Activated naive CD8-positive, alpha-beta T cell treated with anti-CD3 and anti-CD28 coated beads, Interleukin-2, amount 50 U/mL, for 24 hours (primary cell): Measurements from ENCODE around the gene EN2.
A peak's percentile ranks its signal among the peaks of the same experiment; 100 is the strongest.

Experiments used
- ATAC-seq: fragments of 150-1000 bp; cut with Tn5 transposase; one replicate; pipeline ENCODE4 v1.10.0; 2021
- DNase-seq: peaks from one replicate; pipeline ENCODE4 v3.0.0; 2021
- H3K27ac Mint-ChIP-seq: one replicate; pipeline ENCODE4 v1.8.0; 2021; ENCODE audit warnings: mild to moderate bottlenecking, mixed read lengths
- H3K27me3 Mint-ChIP-seq: one replicate; pipeline ENCODE4 v1.8.0; 2021; ENCODE audit warnings: mixed read lengths
- H3K36me3 Mint-ChIP-seq: one replicate; pipeline ENCODE4 v1.8.0; 2021; ENCODE audit warnings: low read depth, mixed read lengths
- H3K4me1 Mint-ChIP-seq: one replicate; pipeline ENCODE4 v1.8.0; 2021; ENCODE audit warnings: mixed read lengths
- H3K4me3 Mint-ChIP-seq: one replicate; pipeline ENCODE4 v1.8.0; 2021; ENCODE audit warnings: mild to moderate bottlenecking, moderate library complexity, mixed read lengths
- H3K9me3 Mint-ChIP-seq: one replicate; pipeline ENCODE4 v1.8.0; 2021; ENCODE audit warnings: mixed read lengths

Gene EN2

GRCh38 chr7:155471718-155472117 is 13.8 kb downstream of the EN2 start:
- H3K27me3 Mint-ChIP-seq: peaks cover 85% of the 10 kb centered on the region
- DNase-seq (no peak), ATAC-seq (no peak)
- no peak overlapping the region for H3K27ac Mint-ChIP-seq
- peaks cover 12% of the 10 kb centered on the region for H3K4me1 Mint-ChIP-seq
- H3K9me3 Mint-ChIP-seq: peaks cover 5% of the 10 kb centered on the region
- no peak overlapping the region for H3K4me3 Mint-ChIP-seq
- H3K36me3 Mint-ChIP-seq: no peaks in the 10 kb centered on the region

GRCh38 chr7:155477476-155477875 is 19.5 kb downstream of the EN2 start:
- DNase-seq (no peak), ATAC-seq (peak; percentile 73)
- Mint-ChIP-seq H3K27me3 (peaks cover 73% of the 10 kb centered on the region), H3K36me3 (peaks cover 3% of the 10 kb centered on the region), H3K4me1 (peaks cover 9% of the 10 kb centered on the region), H3K27ac (no peak overlapping the region), H3K4me3 (no peak overlapping the region), H3K9me3 (peaks cover 12% of the 10 kb centered on the region)

- ATAC-seq: no peak
- no peak overlapping the region for H3K27ac Mint-ChIP-seq
- peaks cover 15% of the 10 kb centered on the region for H3K4me1 Mint-ChIP-seq
- H3K9me3 Mint-ChIP-seq: peaks cover 7% of the 10 kb centered on the region
- H3K27me3 Mint-ChIP-seq: peaks cover 54% of the 10 kb centered on the region
- no peak overlapping the region for H3K4me3 Mint-ChIP-seq
- no peak for DNase-seq
- peaks cover 3% of the 10 kb centered on the region for H3K36me3 Mint-ChIP-seq
These were observed 23.8 kb downstream of the EN2 start for GRCh38 chr7:155481764-155482163.

GRCh38 chr7:155482511-155483183 is 24.7 kb downstream of the EN2 start:
- peak overlapping the region; percentile 9 for H3K4me3 Mint-ChIP-seq

GRCh38 chr7:155483245-155483644 is 25.3 kb downstream of the EN2 start:
- peaks cover 45% of the 10 kb centered on the region for H3K27me3 Mint-ChIP-seq
- no peak for ATAC-seq
- H3K9me3 Mint-ChIP-seq: peaks cover 7% of the 10 kb centered on the region
- H3K4me3 Mint-ChIP-seq: no peak overlapping the region
- no peak overlapping the region for H3K27ac Mint-ChIP-seq
- H3K36me3 Mint-ChIP-seq: peaks cover 3% of the 10 kb centered on the region
- H3K4me1 Mint-ChIP-seq: peaks cover 9% of the 10 kb centered on the region
- no peak for DNase-seq

More at GRCh38 chr7:155482511-155483183, 24.7 kb downstream of the EN2 start:
- DNase-seq (no peak), ATAC-seq (no peak)
- Mint-ChIP-seq H3K36me3 (peaks cover 3% of the 10 kb centered on the region), H3K27ac (no peak overlapping the region), H3K9me3 (peaks cover 7% of the 10 kb centered on the region), H3K27me3 (peaks cover 48% of the 10 kb centered on the region), H3K4me1 (peaks cover 10% of the 10 kb centered on the region)

- Mint-ChIP-seq H3K27me3 (peaks cover 42% of the 10 kb centered on the region), H3K4me3 (no peak overlapping the region), H3K4me1 (peaks cover 9% of the 10 kb centered on the region), H3K27ac (no peak overlapping the region), H3K9me3 (peaks cover 7% of the 10 kb centered on the region), H3K36me3 (peaks cover 3% of the 10 kb centered on the region)
- no peak for ATAC-seq
- no peak for DNase-seq
These were observed 26.0 kb downstream of the EN2 start for GRCh38 chr7:155483868-155484325.

- peaks cover 9% of the 10 kb centered on the region for H3K4me1 Mint-ChIP-seq
- no peak for ATAC-seq
- no peak overlapping the region for H3K4me3 Mint-ChIP-seq
- peaks cover 3% of the 10 kb centered on the region for H3K36me3 Mint-ChIP-seq
- DNase-seq: no peak
- peaks cover 7% of the 10 kb centered on the region for H3K9me3 Mint-ChIP-seq
- no peak overlapping the region for H3K27ac Mint-ChIP-seq
- H3K27me3 Mint-ChIP-seq: peaks cover 42% of the 10 kb centered on the region
These were observed 26.8 kb downstream of the EN2 start for GRCh38 chr7:155484483-155485399.

- Mint-ChIP-seq H3K36me3 (peaks cover 3% of the 10 kb centered on the region), H3K4me1 (peaks cover 22% of the 10 kb centered on the region), H3K4me3 (no peak overlapping the region), H3K27ac (no peak overlapping the region), H3K27me3 (peaks cover 42% of the 10 kb centered on the region), H3K9me3 (peaks cover 5% of the 10 kb centered on the region)
- DNase-seq: no peak
- no peak for ATAC-seq
These were observed 29.0 kb downstream of the EN2 start for GRCh38 chr7:155486783-155487508.

- Mint-ChIP-seq H3K27me3 (peaks cover 38% of the 10 kb centered on the region), H3K36me3 (peaks cover 2% of the 10 kb centered on the region)
These were observed 29.9 kb downstream of the EN2 start for GRCh38 chr7:155487509-155488482.

GRCh38 chr7:155488483-155489127 is 30.7 kb downstream of the EN2 start:
- Mint-ChIP-seq H3K36me3 (peaks cover 2% of the 10 kb centered on the region), H3K27me3 (peaks cover 33% of the 10 kb centered on the region), H3K27ac (no peak overlapping the region), H3K4me3 (no peak overlapping the region), H3K9me3 (no peaks in the 10 kb centered on the region), H3K4me1 (peaks cover 16% of the 10 kb centered on the region)
- no peak for DNase-seq
- ATAC-seq: no peak

More at GRCh38 chr7:155487509-155488482, 29.9 kb downstream of the EN2 start:
- no peak overlapping the region for H3K27ac Mint-ChIP-seq
- H3K4me1 Mint-ChIP-seq: peaks cover 21% of the 10 kb centered on the region
- no peak for DNase-seq
- no peak for ATAC-seq
- no peaks in the 10 kb centered on the region for H3K9me3 Mint-ChIP-seq
- no peak overlapping the region for H3K4me3 Mint-ChIP-seq

GRCh38 chr7:155489158-155489840 is 31.4 kb downstream of the EN2 start:
- ATAC-seq (no peak), DNase-seq (no peak)
- peaks cover 2% of the 10 kb centered on the region for H3K36me3 Mint-ChIP-seq
- peaks cover 15% of the 10 kb centered on the region for H3K4me1 Mint-ChIP-seq
- no peaks in the 10 kb centered on the region for H3K9me3 Mint-ChIP-seq
- no peak overlapping the region for H3K27ac Mint-ChIP-seq
- peaks cover 28% of the 10 kb centered on the region for H3K27me3 Mint-ChIP-seq
- no peak overlapping the region for H3K4me3 Mint-ChIP-seq

- ATAC-seq (no peak), DNase-seq (no peak)
- H3K36me3 Mint-ChIP-seq: peaks cover 2% of the 10 kb centered on the region
- peaks cover 24% of the 10 kb centered on the region for H3K27me3 Mint-ChIP-seq
- H3K9me3 Mint-ChIP-seq: no peaks in the 10 kb centered on the region
- peak overlapping the region; percentile 70 for H3K4me3 Mint-ChIP-seq
- peaks cover 15% of the 10 kb centered on the region for H3K4me1 Mint-ChIP-seq
- no peak overlapping the region for H3K27ac Mint-ChIP-seq
These were observed 32.1 kb downstream of the EN2 start for GRCh38 chr7:155489862-155490696.
